Stimulated activated CD4-positive, alpha-beta T cell treated with anti-CD3 and anti-CD28 coated beads, Interleukin-2, amount 100 ng/mL, for 4 hours (primary cell): ENCODE results near the gene ZNF177.

Experiments
- DNase-seq: peaks from one replicate; pipeline ENCODE4 v3.0.0-alpha.2; 2020; ENCODE audit warnings: low read depth

ZNF177 gene

DNA sequence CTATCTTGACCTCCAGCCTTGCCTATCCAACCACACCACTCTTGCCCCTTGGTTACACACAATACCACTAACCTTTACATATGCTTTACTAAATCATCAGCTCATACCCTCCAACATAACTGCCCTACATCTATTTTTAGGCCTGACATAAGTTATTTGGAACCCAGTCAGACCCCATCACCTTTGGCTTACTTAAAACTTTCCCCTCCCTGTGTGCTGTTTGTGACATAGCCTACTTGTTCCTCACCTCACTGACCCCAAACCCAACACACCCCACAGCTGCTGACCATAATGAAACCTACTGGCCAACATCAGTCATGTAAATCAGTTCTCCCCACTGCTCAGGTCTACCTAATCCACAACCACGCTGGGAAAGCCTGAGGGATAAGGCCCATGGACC is 67.6 kb downstream of the ZNF177 start:
- DNase-seq, result no peak

DNA sequence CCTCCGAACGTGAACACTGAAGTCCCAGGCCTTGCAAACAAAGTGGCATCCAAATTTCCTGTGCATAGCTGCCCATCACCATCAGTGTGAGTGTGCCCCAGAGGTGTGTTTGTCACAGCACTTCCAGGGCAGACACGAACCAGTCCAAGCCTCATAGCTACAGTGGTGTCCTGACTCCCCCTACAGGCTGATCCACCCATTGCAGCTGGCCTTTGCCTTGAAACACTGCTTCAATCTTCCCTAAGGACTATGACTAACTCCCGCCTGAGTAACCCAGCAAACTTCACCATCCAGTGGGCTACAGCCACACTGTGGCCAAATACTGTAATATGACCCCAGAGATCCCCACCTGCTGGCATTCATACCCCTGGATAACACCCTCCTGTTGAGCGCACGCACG is 68.7 kb downstream of the ZNF177 start:
- peak; percentile 18 for DNase-seq
